ENCODE data around the gene TREM2.

TREM2 gene

GRCh38 chr6:41163419-41163717 lies 452 bp upstream of the TREM2 start:
- Histone ChIP-seq H3K36me3 (ENCODE audit: control insufficient read depth, insufficient read depth, low read length, severe bottlenecking) (no peaks in the 10 kb centered on the region), H3K9me3 (ENCODE audit: control insufficient read depth, low read length) (no peaks in the 10 kb centered on the region), H3K4me3 (ENCODE audit: low read length) (no peak overlapping the region), H3K4me1 (ENCODE audit: control insufficient read depth, insufficient read depth, low read length) (no peaks in the 10 kb centered on the region), H3K27me3 (replicated peaks; ENCODE audit: control insufficient read depth, insufficient read depth, low read length) (peaks cover 58% of the 10 kb centered on the region), H3K9ac (ENCODE audit: low read length) (no peak overlapping the region)
- no peak for DNase-seq (ENCODE audit: low read depth)

DNA sequence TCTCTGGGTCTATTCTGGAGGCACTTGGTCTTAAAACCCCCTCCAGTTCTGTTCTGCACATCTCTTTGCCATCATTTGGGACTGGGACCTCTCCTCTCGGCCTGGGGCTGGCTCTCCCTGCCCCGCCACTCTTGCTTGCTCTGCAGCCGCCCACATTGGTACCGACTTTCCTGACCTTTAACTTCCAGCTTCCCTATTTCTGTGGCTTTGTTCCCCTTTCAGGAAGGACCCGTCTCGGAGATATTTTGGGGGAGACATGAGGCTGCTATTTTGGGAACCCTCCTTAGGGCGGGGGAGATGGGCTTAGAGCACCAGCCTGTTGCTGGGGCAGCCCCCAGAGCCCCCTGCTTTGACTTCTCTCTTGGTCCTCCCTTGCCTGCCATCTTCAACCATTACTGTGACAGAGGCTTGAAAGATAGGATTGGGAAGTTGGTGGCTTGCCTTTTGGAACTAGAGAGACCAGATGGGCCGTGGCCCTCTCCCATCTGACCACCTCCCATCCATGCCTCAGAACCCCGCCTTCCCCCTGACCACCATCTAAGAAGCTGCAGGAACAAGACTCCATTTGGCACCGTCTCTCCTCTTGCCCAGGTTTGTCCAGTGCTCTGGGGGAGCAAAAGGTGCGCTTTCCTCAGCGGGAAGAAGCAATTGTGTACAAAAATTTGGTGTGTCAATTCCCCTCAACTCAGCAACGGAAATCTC lies 914 bp downstream of the TREM2 start:
- Histone ChIP-seq H3K36me3 (ENCODE audit: control insufficient read depth, insufficient read depth, low read length, severe bottlenecking) (no peaks in the 10 kb centered on the region), H3K9ac (ENCODE audit: low read length) (no peak overlapping the region), H3K27me3 (replicated peaks; ENCODE audit: control insufficient read depth, insufficient read depth, low read length) (peaks cover 59% of the 10 kb centered on the region), H3K4me1 (ENCODE audit: control insufficient read depth, insufficient read depth, low read length) (no peaks in the 10 kb centered on the region), H3K4me3 (ENCODE audit: low read length) (no peak overlapping the region), H3K9me3 (ENCODE audit: control insufficient read depth, low read length) (no peaks in the 10 kb centered on the region)
- no peak for DNase-seq (ENCODE audit: low read depth)

DNA sequence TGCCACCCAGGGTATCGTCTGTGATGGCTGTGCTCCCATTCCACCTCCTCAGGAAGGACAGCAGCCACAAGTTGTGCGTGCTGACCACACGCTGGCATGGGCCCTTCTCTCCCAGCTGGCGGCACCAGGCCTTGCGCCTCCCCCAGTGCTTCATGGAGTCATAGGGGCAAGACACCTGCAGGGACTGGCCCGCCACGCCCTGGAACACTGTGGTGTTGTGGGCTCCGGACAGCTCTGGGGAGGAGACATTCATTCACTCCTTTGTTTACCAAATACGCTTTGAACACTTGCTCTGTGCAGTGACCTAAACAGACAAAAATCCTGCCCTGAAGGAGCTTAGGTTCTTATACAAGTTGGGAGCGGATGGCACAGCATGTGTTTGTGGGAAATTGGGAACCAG lies 1.5 kb downstream of the TREM2 start:
- H3K9me3 ChIP-seq (ENCODE audit: control insufficient read depth, low read length) = no peaks in the 10 kb centered on the region
- H3K27me3 ChIP-seq (replicated peaks; ENCODE audit: control insufficient read depth, insufficient read depth, low read length) = peaks cover 56% of the 10 kb centered on the region
- no peaks in the 10 kb centered on the region for H3K4me1 ChIP-seq (ENCODE audit: control insufficient read depth, insufficient read depth, low read length)
- H3K4me3 ChIP-seq (ENCODE audit: low read length) = no peak overlapping the region
- no peak for DNase-seq (ENCODE audit: low read depth)
- H3K9ac ChIP-seq (ENCODE audit: low read length) = no peak overlapping the region
- no peaks in the 10 kb centered on the region for H3K36me3 ChIP-seq (ENCODE audit: control insufficient read depth, insufficient read depth, low read length, severe bottlenecking)

GRCh38 chr6:41160933-41161332 lies 2.0 kb downstream of the TREM2 start:
- H3K36me3 ChIP-seq (ENCODE audit: control insufficient read depth, insufficient read depth, low read length, severe bottlenecking) = no peaks in the 10 kb centered on the region
- no peaks in the 10 kb centered on the region for H3K4me1 ChIP-seq (ENCODE audit: control insufficient read depth, insufficient read depth, low read length)
- no peak overlapping the region for H3K4me3 ChIP-seq (ENCODE audit: low read length)
- no peaks in the 10 kb centered on the region for H3K9me3 ChIP-seq (ENCODE audit: control insufficient read depth, low read length)
- peaks cover 56% of the 10 kb centered on the region for H3K27me3 ChIP-seq (replicated peaks; ENCODE audit: control insufficient read depth, insufficient read depth, low read length)
- H3K9ac ChIP-seq (ENCODE audit: low read length) = no peak overlapping the region
- no peak for DNase-seq (ENCODE audit: low read depth)

GRCh38 chr6:41159415-41160082 lies 3.4 kb downstream of the TREM2 start:
- Histone ChIP-seq H3K4me1 (ENCODE audit: control insufficient read depth, insufficient read depth, low read length) (no peaks in the 10 kb centered on the region), H3K4me3 (ENCODE audit: low read length) (no peak overlapping the region), H3K27me3 (replicated peaks; ENCODE audit: control insufficient read depth, insufficient read depth, low read length) (peaks cover 57% of the 10 kb centered on the region), H3K9me3 (ENCODE audit: control insufficient read depth, low read length) (no peaks in the 10 kb centered on the region), H3K36me3 (ENCODE audit: control insufficient read depth, insufficient read depth, low read length, severe bottlenecking) (no peaks in the 10 kb centered on the region), H3K9ac (ENCODE audit: low read length) (no peak overlapping the region)
- DNase-seq (ENCODE audit: low read depth) = peak; percentile 39

DNA sequence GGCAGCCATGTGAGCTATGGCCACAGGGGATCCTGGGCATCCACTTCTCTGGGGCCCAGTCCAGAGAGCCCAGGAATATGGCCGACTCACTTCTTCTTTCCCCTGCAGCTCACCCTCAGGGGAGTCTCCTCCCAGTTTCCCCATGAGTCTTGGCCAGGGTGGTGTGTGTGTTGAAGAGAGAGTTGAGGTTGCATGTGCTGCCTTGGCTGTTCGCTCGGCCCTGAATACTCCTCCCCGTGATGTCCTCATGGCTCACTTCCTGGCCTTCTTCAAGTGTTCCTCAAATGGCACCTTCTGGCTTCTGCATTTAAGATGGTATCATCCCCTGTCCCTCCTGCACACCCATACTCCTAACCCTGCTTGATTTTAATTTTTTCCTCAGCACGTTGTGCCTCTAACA lies 5.6 kb downstream of the TREM2 start:
- Histone ChIP-seq H3K36me3 (ENCODE audit: control insufficient read depth, insufficient read depth, low read length, severe bottlenecking) (no peaks in the 10 kb centered on the region), H3K4me3 (ENCODE audit: low read length) (no peak overlapping the region), H3K9ac (ENCODE audit: low read length) (no peak overlapping the region), H3K9me3 (ENCODE audit: control insufficient read depth, low read length) (no peaks in the 10 kb centered on the region), H3K27me3 (replicated peaks; ENCODE audit: control insufficient read depth, insufficient read depth, low read length) (peaks cover 51% of the 10 kb centered on the region), H3K4me1 (ENCODE audit: control insufficient read depth, insufficient read depth, low read length) (no peaks in the 10 kb centered on the region)
- no peak for DNase-seq (ENCODE audit: low read depth)

GRCh38 chr6:41156771-41157170 lies 6.1 kb downstream of the TREM2 start:
- H3K9me3 ChIP-seq (ENCODE audit: control insufficient read depth, low read length) = no peaks in the 10 kb centered on the region
- no peaks in the 10 kb centered on the region for H3K36me3 ChIP-seq (ENCODE audit: control insufficient read depth, insufficient read depth, low read length, severe bottlenecking)
- peaks cover 47% of the 10 kb centered on the region for H3K27me3 ChIP-seq (replicated peaks; ENCODE audit: control insufficient read depth, insufficient read depth, low read length)
- no peak overlapping the region for H3K9ac ChIP-seq (ENCODE audit: low read length)
- DNase-seq (ENCODE audit: low read depth) = no peak
- H3K4me3 ChIP-seq (ENCODE audit: low read length) = no peak overlapping the region
- H3K4me1 ChIP-seq (ENCODE audit: control insufficient read depth, insufficient read depth, low read length) = no peaks in the 10 kb centered on the region

DNA sequence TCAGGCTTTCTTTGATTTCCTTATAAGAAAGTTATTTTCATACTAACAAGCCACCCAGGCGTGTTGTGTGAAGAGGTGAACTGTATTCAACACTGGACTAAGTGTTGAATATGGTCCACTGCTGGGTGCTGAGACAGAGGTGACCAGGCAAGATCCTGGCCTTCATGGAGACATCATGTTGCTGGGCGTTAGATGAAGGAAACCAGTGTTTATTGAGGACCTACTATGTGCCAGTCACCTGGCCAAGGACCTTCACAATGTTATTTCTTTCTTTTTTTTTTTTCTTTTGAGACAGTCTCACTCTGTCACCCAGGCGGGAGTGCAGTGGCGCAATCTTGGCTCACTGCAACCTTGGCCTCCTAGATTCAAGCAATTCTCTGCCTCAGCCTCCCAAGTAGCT lies 6.9 kb downstream of the TREM2 start:
- no peak overlapping the region for H3K9ac ChIP-seq (ENCODE audit: low read length)
- no peaks in the 10 kb centered on the region for H3K36me3 ChIP-seq (ENCODE audit: control insufficient read depth, insufficient read depth, low read length, severe bottlenecking)
- no peak for DNase-seq (ENCODE audit: low read depth)
- H3K9me3 ChIP-seq (ENCODE audit: control insufficient read depth, low read length) = no peaks in the 10 kb centered on the region
- H3K27me3 ChIP-seq (replicated peaks; ENCODE audit: control insufficient read depth, insufficient read depth, low read length) = peaks cover 41% of the 10 kb centered on the region
- no peaks in the 10 kb centered on the region for H3K4me1 ChIP-seq (ENCODE audit: control insufficient read depth, insufficient read depth, low read length)
- H3K4me3 ChIP-seq (ENCODE audit: low read length) = no peak overlapping the region

DNA sequence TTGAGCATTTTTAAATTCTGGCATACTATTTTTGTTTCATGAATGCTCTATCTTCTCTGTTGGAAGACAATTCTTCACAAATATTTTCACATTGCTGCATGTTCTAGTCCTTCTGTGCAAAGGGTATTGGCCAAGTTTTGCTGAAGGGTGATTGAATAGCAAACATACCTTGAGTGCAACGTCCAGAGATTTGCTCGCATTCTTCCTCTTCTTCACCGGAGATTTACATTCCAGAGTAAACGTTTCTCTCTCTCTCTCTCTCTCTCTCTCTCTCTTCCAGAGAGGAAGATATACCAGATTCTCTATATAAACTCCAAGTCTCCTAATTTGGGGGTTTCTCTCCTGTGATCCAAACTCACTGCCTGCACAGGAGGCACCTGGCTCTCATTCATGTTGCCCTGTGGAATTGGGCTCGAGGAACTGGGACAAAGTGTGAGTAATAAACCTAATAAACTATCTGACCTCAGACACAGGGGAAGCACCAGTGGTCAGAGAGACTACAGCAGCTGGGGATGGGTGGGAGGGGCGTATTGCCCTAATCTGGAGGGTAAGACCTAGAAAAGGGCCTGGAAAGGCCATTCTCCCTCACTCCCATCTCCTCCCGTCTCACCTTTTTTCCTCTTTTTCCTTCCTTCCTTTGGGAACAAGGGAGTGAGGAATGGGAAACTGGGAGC lies 7.6 kb downstream of the TREM2 start:
- Histone ChIP-seq H3K9ac (ENCODE audit: low read length) (no peak overlapping the region), H3K36me3 (ENCODE audit: control insufficient read depth, insufficient read depth, low read length, severe bottlenecking) (no peaks in the 10 kb centered on the region), H3K9me3 (ENCODE audit: control insufficient read depth, low read length) (no peaks in the 10 kb centered on the region), H3K4me3 (ENCODE audit: low read length) (no peak overlapping the region), H3K4me1 (ENCODE audit: control insufficient read depth, insufficient read depth, low read length) (no peaks in the 10 kb centered on the region), H3K27me3 (replicated peaks; ENCODE audit: control insufficient read depth, insufficient read depth, low read length) (peaks cover 34% of the 10 kb centered on the region)
- peak; percentile 14 for DNase-seq (ENCODE audit: low read depth)

- Histone ChIP-seq H3K4me1 (ENCODE audit: control insufficient read depth, insufficient read depth, low read length) (no peaks in the 10 kb centered on the region), H3K9me3 (ENCODE audit: control insufficient read depth, low read length) (no peaks in the 10 kb centered on the region), H3K9ac (ENCODE audit: low read length) (no peak within 1 kb of the TSS), H3K36me3 (ENCODE audit: control insufficient read depth, insufficient read depth, low read length, severe bottlenecking) (no peaks in the 10 kb centered on the region), H3K27me3 (replicated peaks; ENCODE audit: control insufficient read depth, insufficient read depth, low read length) (peaks cover 24% of the 10 kb centered on the region), H3K4me3 (ENCODE audit: low read length) (no peak within 1 kb of the TSS)
- no peak for DNase-seq (ENCODE audit: low read depth)
Observed at GRCh38 chr6:41153992-41154625, 8.8 kb downstream of the TREM2 start, which contains the start of gene TREML1. TREML1 (minus strand) TSS chr6:41154347; CDS start chr6:41154288, 59 bp downstream.

GRCh38 chr6:41153451-41153850 lies 9.5 kb downstream of the TREM2 start:
- no peak for DNase-seq (ENCODE audit: low read depth)
- Histone ChIP-seq H3K4me1 (ENCODE audit: control insufficient read depth, insufficient read depth, low read length) (no peaks in the 10 kb centered on the region), H3K9me3 (ENCODE audit: control insufficient read depth, low read length) (no peaks in the 10 kb centered on the region)

More at GRCh38 chr6:41153451-41153850, 9.5 kb downstream of the TREM2 start:
- H3K4me3 ChIP-seq (ENCODE audit: low read length) = no peak overlapping the region
- H3K27me3 ChIP-seq (replicated peaks; ENCODE audit: control insufficient read depth, insufficient read depth, low read length) = peaks cover 18% of the 10 kb centered on the region
- H3K9ac ChIP-seq (ENCODE audit: low read length) = no peak overlapping the region
- no peaks in the 10 kb centered on the region for H3K36me3 ChIP-seq (ENCODE audit: control insufficient read depth, insufficient read depth, low read length, severe bottlenecking)

Data from adipocyte (in vitro differentiated cells).